HG03060 (cell line): ENCODE results near the gene PCYT1A.
"Not testable (repeated sequence)": the region's sequence is repeated elsewhere in the genome, so short reads cannot be mapped to it uniquely, and the experiment has no call there.

Experiments used
- ATAC-seq: cut with Tn5 transposase; IDR thresholded peaks from one replicate; pipeline ENCODE4 v1.9.1; 2021; ENCODE audit warnings: low read depth, moderate number of reproducible peaks; ENCODE audit not compliant: unreplicated experiment

Gene PCYT1A

DNA sequence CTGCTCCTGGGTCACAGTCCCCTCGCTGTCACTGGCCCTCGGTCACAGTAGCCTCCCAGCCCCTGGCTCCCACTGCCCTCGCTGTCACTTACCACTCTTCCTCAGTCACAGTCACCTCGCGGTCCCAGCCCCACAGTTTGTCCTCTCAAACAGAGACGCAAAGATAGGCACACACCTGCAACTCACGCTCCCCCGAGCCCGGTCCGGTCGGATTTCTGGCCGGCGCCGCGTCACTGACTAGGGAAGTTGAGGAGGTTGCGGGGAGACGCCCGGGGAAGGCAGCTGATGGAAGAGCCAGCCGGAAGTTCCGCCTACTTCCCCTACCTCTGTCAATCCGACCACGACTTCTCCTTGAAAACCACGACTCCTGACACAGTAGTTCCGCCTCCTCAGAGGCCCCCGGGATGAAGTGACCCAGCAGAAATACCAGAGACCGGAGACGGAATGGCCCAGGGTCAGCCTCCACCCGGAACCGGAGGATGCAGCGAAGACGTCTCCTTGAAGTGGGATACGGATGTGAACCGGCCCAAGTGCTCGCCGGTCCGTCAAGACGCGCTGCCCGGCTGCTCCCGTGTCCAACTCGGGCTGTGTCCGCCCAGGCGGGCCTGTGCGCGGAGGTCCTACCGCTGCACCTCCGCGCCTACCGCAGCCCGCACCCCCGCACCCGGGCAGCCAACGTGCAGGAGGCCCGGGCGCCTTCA is at the start of gene PCYT1A:
Gene PCYT1A (minus strand): TSS at position 287 of the 701 bp plus-strand sequence. CDS start 17,195 bp downstream, outside the sequence.
- peak; percentile 41 for ATAC-seq

- no peak for ATAC-seq
Measured at GRCh38 chr3:196336319-196337145, 49.0 kb upstream of the PCYT1A start.

GRCh38 chr3:196335503-196335948 is 48.0 kb upstream of the PCYT1A start:
- no peak for ATAC-seq

DNA sequence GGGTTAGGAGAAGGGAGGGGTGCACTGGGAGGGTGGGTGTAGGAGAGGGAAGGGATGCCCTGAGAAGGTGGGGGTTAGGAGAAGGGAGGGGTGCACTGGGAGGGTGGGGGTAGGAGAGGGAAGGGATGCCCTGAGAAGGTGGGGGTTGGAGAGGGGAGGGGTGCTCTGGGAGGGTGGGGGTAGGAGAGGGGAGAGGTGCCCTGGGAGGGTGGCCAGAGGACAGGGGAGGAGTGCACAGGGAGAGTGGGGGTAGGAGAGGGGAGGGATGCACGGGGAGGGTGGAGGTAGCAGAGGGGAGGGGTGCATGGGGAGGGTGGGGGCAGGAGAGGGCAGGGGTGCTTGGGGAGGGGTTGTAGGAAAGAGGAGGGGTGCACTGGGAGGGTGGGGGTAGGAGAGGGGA is 47.5 kb upstream of the PCYT1A start:
- ATAC-seq, result no peak

- no peak for ATAC-seq
Measured at GRCh38 chr3:196332168-196332567, 44.6 kb upstream of the PCYT1A start.

DNA sequence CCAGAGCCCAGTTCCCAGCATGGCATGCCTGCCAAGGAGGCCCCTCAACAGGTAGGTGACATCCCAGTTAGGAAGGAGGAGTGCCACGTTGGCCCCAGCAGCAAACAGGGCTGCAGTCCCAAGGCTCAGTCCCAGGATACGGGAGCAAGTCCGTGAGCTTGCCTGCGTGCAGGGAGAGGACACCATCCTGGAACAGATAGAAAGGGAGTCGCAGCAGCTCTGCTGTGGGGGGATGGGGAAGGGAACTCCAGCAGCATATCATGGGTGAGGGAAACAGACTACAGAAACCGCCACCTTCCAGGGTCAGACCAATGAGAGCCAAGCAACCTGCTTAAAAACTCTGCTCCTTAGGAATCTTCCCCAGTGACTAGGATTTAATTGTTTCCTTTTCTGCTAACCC is 39.9 kb upstream of the PCYT1A start:
- no peak for ATAC-seq

- no peak for ATAC-seq
Measured at GRCh38 chr3:196326936-196327335, 39.4 kb upstream of the PCYT1A start.

GRCh38 chr3:196323691-196324090 is 36.2 kb upstream of the PCYT1A start:
- ATAC-seq, result no peak

GRCh38 chr3:196323016-196323415 is 35.5 kb upstream of the PCYT1A start:
- no peak for ATAC-seq

- no peak for ATAC-seq
Measured at GRCh38 chr3:196321162-196321561, 33.6 kb upstream of the PCYT1A start.

DNA sequence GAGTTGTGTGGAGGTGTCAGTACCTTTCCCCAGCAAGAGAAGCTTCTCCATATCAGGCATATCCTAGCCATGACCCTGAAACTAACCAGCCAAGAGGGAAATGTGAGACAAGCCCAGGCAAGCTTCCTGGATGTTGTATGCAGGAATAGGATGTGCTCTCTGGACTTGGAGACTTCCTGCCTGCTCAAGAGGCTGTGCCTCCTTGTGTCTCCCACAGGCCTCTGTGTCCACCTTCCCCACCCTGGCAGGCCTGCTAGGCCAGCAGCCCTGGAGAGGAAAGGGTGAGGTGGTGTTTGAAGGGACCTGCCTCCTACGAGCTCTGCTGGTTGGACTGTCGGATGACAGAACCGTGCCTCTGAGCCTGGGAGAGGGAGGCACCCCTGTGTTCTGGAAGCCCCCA is 32.6 kb upstream of the PCYT1A start:
- no peak for ATAC-seq

DNA sequence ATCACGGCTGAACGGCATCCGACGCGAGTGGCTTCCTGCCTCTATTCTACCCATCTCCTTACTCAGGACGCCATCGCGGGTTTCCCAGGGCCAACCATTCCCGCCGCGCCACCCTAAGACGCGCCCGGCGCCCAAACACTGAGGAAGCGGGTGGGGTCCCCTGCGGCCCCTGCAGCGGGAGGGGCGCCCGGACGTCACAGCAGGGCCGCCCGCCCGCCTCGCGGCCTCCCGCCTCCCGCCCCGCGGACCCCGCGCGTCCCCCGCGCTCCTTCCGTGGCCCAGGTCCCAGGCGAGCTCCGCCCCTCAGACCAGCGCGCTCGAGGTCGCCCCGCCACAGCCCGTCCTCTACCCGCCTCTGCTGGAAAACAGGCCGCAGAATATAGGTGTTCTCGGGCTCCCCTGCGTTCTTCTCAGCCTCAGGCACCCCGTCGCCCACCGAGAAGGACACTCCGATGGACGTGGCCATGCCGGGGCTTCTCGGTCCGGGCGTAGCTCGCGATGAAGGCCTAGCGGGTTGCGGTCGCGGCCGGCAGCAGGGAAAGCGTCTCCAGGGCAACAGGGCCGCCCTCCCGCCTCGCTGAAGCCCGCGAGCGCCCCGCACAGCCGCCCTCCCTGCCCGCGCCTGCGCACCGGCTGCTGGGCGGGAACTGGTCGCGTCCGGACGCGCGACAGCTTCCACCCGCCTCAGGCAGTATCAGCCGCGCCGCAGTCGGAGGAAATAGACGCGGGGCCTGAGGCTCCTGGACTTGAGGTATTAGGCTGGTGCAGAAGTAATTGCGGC is 30.4 kb upstream of the PCYT1A start, which contains the start of gene DYNLT2B:
Gene DYNLT2B (minus strand): TSS at position 554 of the 781 bp plus-strand sequence. CDS start 88 bp downstream, at position 466.
- peak; percentile 55 for ATAC-seq

- not testable (repeated sequence) for ATAC-seq
Measured at GRCh38 chr3:196316799-196317686, 29.5 kb upstream of the PCYT1A start.

GRCh38 chr3:196315821-196316220 is 28.3 kb upstream of the PCYT1A start:
- no peak for ATAC-seq

- ATAC-seq, result no peak
Measured at GRCh38 chr3:196314597-196314996, 27.1 kb upstream of the PCYT1A start.

- not testable (repeated sequence) for ATAC-seq
Measured at GRCh38 chr3:196314086-196314485, 26.6 kb upstream of the PCYT1A start.

GRCh38 chr3:196302960-196303359 is 15.4 kb upstream of the PCYT1A start:
- not testable (repeated sequence) for ATAC-seq

DNA sequence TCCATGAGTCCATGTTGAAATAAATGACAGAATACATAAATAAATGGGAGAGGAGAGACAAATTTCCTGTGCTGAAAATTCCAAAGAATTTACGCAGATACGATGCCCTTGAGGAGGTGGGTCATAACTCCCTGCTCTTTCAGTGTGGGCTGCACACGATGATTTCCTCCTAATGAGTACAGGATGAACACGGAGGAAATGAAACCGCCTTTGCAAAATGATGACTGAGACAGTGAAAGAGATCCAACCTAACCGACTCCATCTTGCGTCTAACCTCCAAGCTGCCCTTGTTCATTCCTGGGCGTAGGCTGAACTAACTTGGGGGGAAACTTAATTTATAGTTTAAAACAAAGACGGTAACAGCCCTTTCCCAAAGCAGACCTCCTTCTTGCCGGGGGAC is 15.0 kb upstream of the PCYT1A start:
- ATAC-seq, result not testable (repeated sequence)

DNA sequence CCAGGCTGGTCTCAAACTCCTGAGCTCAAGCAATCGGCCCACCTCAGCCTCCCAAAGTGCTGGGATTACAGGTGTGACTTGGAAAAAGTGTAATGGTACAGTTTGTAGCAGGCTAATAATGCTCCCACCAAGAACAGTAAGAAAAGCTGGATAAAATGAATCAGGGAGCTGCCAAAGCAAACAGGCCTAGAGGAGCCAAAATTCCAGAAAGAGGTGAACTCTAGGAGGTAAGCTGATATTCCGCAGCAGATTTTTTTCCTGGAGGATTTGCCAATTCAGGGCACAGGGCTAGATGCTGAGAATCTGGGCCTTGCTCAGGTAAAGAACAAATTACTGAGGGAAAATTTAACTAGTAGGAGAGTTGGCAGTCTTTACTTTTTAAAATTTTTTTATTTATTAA is 11.0 kb upstream of the PCYT1A start:
- ATAC-seq, result no peak
